HCEC 1CT (cell line): ENCODE data around the gene MBP.

Source experiments
- DNase-seq: peaks from one replicate; pipeline ENCODE4 v3.0.0-alpha.2; 2017

Gene MBP

GRCh38 chr18:77061281-77061945, 71.2 kb downstream of the MBP start:
- DNase-seq = no peak

GRCh38 chr18:77060151-77060550, 72.4 kb downstream of the MBP start:
- no peak for DNase-seq

- peak; percentile 66 for DNase-seq
Observed at GRCh38 chr18:77059294-77059916, 73.2 kb downstream of the MBP start.

GRCh38 chr18:77058290-77058835, 74.2 kb downstream of the MBP start:
- DNase-seq = no peak

- DNase-seq = no peak
Observed at GRCh38 chr18:77057006-77057395, 75.6 kb downstream of the MBP start.

- no peak for DNase-seq
Observed at GRCh38 chr18:77056344-77057005, 76.1 kb downstream of the MBP start.

GRCh38 chr18:77055429-77056300, 76.9 kb downstream of the MBP start:
- DNase-seq = no peak

- DNase-seq = no peak
Observed at GRCh38 chr18:77054606-77055428, 77.8 kb downstream of the MBP start.

- no peak for DNase-seq
Observed at GRCh38 chr18:77054288-77054605, 78.3 kb downstream of the MBP start.

GRCh38 chr18:77053616-77054287, 78.8 kb downstream of the MBP start:
- DNase-seq = no peak

GRCh38 chr18:77052983-77053309, 79.6 kb downstream of the MBP start:
- DNase-seq = no peak

- no peak for DNase-seq
Observed at GRCh38 chr18:77052297-77052982, 80.1 kb downstream of the MBP start.

- no peak for DNase-seq
Observed at GRCh38 chr18:77051581-77052296, 80.8 kb downstream of the MBP start.

- DNase-seq = no peak
Observed at GRCh38 chr18:77049938-77050337, 82.6 kb downstream of the MBP start.

GRCh38 chr18:77047803-77048419, 84.7 kb downstream of the MBP start:
- DNase-seq = no peak

GRCh38 chr18:77046994-77047393, 85.6 kb downstream of the MBP start:
- DNase-seq = no peak

GRCh38 chr18:77046409-77046808, 86.2 kb downstream of the MBP start:
- no peak for DNase-seq

- no peak for DNase-seq
Observed at GRCh38 chr18:77045677-77046076, 86.9 kb downstream of the MBP start.

- DNase-seq = no peak
Observed at GRCh38 chr18:77044866-77045664, 87.5 kb downstream of the MBP start.
